KMS-11 (cell line): ENCODE data around the gene SCAMP1.

ENCODE experiments used
- H2AFZ ChIP-seq: fragments of 200-600 bp; sonication (generic); 2 replicates; pipeline ENCODE4 v1.6.1; 2016; ENCODE audit warnings: antibody characterized with exemption, mixed run types, low read depth
- H3K27ac ChIP-seq: fragments of 200-600 bp; sonication (generic); 2 replicates; pipeline ENCODE4 v1.6.1; 2016; ENCODE audit warnings: mild to moderate bottlenecking, mixed run types
- H3K27me3 ChIP-seq: fragments of 200-600 bp; sonication (generic); 2 replicates; pipeline ENCODE4 v1.6.1; 2017; ENCODE audit warnings: mild to moderate bottlenecking, low read depth, mixed run types, moderate library complexity; ENCODE audit not compliant: insufficient read depth
- H3K36me3 ChIP-seq: fragments of 200-600 bp; sonication (generic); 2 replicates; pipeline ENCODE4 v1.6.1; 2017; ENCODE audit warnings: mild to moderate bottlenecking, mixed run types; ENCODE audit not compliant: insufficient read depth
- H3K4me1 ChIP-seq: fragments of 200-600 bp; sonication (generic); 2 replicates; pipeline ENCODE4 v1.6.1; 2016; ENCODE audit warnings: mild to moderate bottlenecking, low read depth, mixed run types; ENCODE audit not compliant: poor library complexity, severe bottlenecking
- H3K4me2 ChIP-seq: fragments of 200-600 bp; sonication (generic); 2 replicates; pipeline ENCODE4 v1.7.0; 2016; ENCODE audit warnings: mild to moderate bottlenecking, mixed run types
- H3K4me3 ChIP-seq: fragments of 200-600 bp; sonication (generic); IDR thresholded peaks from 2 replicates; pipeline ENCODE4 v1.6.1; 2017; ENCODE audit warnings: low read depth, low read length, mixed read lengths; ENCODE audit not compliant: insufficient read depth
- H3K79me2 ChIP-seq: fragments of 200-600 bp; sonication (generic); 2 replicates; pipeline ENCODE4 v1.6.1; 2016; ENCODE audit warnings: low read depth, mixed run types; ENCODE audit not compliant: insufficient read depth
- H3K9ac ChIP-seq: fragments of 200-600 bp; sonication (generic); 2 replicates; pipeline ENCODE4 v1.6.1; 2016; ENCODE audit warnings: mild to moderate bottlenecking, mixed run types
- H4K20me1 ChIP-seq: fragments of 200-600 bp; sonication (generic); 2 replicates; pipeline ENCODE4 v1.6.1; 2016; ENCODE audit warnings: mild to moderate bottlenecking, mixed run types; ENCODE audit not compliant: insufficient read depth
- TF ChIP-seq, protein P1 (sequence below): fragments of 200-600 bp; sonication (generic); conservative IDR thresholded peaks from 2 replicates; pipeline ENCODE4 v1.6.1; 2017; ENCODE audit warnings: low read depth, mild to moderate bottlenecking, antibody characterized with exemption, low read length, moderate library complexity, mixed read lengths

The SCAMP1 gene

DNA sequence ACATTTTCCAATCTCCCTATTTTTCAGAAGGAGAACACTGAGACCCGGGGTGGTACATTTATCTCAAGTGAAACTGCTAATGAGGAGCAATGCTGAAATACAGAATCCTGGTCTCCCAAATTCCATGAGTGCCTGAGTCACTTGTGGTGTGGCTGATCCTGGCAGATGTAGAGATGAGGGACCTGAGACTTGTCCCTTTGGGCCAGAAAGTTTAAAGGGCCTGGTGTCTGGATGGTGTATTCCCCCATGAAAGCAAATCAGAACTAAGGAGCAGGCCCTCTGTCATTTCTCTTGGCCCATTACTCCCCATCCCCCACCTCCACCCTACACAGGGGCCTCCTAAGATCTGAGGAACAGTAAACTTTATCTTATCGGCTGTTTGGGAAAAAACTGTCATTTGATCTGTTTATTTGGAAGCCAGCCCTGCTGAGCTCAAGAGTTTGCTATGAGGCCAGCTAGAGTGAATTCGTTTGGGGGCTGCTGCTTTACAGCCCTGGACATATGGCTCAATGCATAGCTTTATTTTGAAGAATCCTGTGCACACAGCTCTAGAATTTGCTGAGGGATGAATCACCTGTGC is 147.9 kb downstream of the SCAMP1 start:
- Histone ChIP-seq H4K20me1 (no peaks in the 10 kb centered on the region), H3K27me3 (no peaks in the 10 kb centered on the region), H3K4me1 (peaks cover 9% of the 10 kb centered on the region), H3K4me3 (no peak overlapping the region), H3K79me2 (no peaks in the 10 kb centered on the region), H3K9ac (no peak overlapping the region), H3K4me2 (no peak overlapping the region), H2AFZ (no peak overlapping the region), H3K36me3 (no peaks in the 10 kb centered on the region), H3K27ac (no peak overlapping the region)
- TF ChIP-seq, protein P1, sequence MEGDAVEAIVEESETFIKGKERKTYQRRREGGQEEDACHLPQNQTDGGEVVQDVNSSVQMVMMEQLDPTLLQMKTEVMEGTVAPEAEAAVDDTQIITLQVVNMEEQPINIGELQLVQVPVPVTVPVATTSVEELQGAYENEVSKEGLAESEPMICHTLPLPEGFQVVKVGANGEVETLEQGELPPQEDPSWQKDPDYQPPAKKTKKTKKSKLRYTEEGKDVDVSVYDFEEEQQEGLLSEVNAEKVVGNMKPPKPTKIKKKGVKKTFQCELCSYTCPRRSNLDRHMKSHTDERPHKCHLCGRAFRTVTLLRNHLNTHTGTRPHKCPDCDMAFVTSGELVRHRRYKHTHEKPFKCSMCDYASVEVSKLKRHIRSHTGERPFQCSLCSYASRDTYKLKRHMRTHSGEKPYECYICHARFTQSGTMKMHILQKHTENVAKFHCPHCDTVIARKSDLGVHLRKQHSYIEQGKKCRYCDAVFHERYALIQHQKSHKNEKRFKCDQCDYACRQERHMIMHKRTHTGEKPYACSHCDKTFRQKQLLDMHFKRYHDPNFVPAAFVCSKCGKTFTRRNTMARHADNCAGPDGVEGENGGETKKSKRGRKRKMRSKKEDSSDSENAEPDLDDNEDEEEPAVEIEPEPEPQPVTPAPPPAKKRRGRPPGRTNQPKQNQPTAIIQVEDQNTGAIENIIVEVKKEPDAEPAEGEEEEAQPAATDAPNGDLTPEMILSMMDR = no peak

DNA sequence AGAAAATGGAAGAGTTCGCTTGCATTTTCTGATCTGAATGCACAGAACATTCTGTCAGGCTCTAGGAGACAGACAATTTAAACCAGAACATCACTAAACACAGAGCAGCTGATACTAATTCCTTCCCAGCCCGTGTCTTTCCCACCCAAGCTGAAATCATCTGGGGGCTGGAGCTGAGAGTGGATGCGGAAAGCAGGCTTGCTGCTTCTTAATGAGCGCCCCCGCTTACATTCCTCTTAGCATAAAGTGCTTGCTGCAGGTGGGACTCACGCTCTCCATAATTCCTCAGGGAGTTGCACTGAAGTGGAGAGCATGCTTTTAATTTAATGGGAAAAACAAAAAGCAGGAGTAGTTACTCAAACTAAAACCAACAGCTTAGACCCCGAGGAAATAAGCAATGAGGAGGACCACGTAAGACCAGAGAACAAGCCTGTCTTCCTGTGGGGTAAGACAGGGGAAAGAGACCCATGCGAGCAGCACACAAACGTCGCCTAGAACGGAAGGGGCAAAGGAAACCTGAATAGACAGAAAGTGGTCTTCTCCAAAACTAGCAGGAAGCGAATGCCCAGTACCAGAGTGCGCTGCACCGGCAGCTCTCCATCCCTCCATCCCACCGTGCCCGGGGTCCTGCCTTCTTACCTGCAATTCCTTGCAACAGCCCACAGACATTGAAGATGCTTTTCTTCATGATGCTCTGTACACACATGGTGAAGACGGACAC is 148.9 kb downstream of the SCAMP1 start:
- H2AFZ ChIP-seq = no peak overlapping the region
- H3K4me2 ChIP-seq = no peak overlapping the region; the same call in 1 of the 2 replicates
- peaks cover 9% of the 10 kb centered on the region for H3K4me1 ChIP-seq
- no peak overlapping the region for H3K4me3 ChIP-seq
- no peaks in the 10 kb centered on the region for H3K79me2 ChIP-seq
- H3K9ac ChIP-seq = no peak overlapping the region
- no peaks in the 10 kb centered on the region for H3K27me3 ChIP-seq
- H3K36me3 ChIP-seq = no peaks in the 10 kb centered on the region
- H4K20me1 ChIP-seq = no peaks in the 10 kb centered on the region
- TF ChIP-seq, protein P1 = no peak
- no peak overlapping the region for H3K27ac ChIP-seq

DNA sequence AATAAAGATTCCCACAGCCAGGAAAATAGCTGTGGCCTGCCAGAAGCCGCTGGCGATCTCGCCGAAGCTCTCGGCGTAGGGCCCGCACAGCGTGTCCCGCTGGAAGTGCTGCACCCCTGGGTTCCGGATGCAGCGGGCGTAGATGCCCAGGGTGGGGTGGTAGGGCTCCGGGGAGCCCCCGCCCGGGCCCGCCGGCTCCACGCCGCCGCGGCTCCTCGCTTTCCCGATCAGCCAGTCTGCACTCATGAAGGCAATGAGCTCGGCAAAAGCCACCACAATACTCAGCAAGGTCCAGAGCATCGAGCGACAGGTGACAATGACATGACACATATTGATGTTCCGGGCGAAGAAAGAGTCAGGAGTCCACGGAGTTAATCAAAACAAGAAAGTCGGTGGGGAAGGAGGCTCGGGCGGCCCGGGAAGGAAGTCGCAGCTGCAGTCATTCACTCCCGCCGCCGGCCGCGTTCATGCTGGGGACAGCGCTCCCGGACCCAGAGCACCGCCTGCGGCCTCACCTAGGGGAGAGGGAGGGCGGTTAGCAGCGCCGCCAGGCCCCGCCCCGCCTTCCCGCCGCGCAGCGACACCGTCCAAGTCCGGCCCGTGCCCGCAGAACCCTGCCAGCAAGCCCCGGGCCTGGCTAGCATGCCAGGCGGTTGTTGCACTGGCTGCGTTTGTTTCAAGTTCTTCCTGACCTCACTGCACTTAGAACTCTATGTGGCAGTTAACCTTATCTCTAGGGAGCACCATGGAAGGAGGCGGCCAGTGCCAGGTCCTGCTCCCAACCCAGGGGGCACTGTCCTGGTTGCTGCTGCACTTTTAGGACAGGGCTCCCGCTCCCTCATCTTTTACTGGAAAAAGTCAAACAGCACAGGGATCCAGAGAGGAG is 149.7 kb downstream of the SCAMP1 start:
- Histone ChIP-seq H3K36me3 (no peaks in the 10 kb centered on the region), H2AFZ (peak overlapping the region; percentile 76; the same call in 1 of the 2 replicates), H3K4me3 (no peak overlapping the region), H3K27me3 (no peaks in the 10 kb centered on the region), H3K79me2 (no peaks in the 10 kb centered on the region), H3K4me1 (peaks cover 9% of the 10 kb centered on the region), H4K20me1 (no peaks in the 10 kb centered on the region), H3K27ac (no peak overlapping the region), H3K4me2 (peak overlapping the region; percentile 64), H3K9ac (peak overlapping the region; percentile 6; the same call in 1 of the 2 replicates)
- TF ChIP-seq, protein P1 = 0 out of 2 replicates have a peak, but pooled peaks have one; percentile 26

DNA sequence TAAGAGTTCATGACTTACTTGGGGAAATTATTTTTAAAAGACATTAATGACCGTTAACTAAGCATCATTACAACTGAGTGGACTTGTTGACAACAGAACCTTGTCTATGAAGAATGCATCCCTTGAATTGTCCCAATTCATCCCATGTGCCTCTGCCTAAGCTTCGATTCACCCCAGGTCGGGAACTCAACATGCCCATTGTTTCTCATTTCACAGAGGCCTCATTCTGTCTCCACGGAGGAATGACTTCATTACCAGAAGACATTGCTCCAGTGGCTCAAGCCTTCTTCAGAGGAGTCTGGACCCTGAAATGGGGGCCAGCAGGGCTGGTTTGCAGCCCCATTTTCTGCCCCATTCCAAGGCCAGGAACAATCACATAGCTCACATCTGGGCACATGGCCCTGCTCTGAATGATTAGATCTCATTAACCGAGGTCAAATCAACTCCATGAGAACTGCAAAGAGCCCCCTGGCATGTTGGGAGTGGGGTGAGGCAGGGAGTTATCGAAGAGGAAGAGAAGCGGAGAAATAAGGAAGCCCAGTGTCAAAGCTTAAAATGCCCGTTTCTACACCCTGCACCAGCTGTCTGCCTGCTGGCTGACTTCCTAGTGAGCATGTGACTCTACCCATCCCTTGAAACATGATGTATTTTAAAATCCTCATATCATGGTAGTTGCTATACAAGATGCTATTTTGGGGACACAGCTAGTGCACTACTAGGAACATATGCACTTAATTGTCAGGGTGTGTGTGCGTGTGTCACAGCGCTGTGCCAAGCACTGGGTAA is 150.9 kb downstream of the SCAMP1 start:
- TF ChIP-seq, protein P1 = no peak
- Histone ChIP-seq H2AFZ (no peak overlapping the region), H3K79me2 (no peaks in the 10 kb centered on the region)

More for the DNA sequence above, 150.9 kb downstream of the SCAMP1 start:
- Histone ChIP-seq H3K9ac (no peak overlapping the region), H3K4me3 (no peak overlapping the region), H4K20me1 (no peaks in the 10 kb centered on the region), H3K27ac (no peak overlapping the region), H3K36me3 (no peaks in the 10 kb centered on the region), H3K4me1 (peaks cover 9% of the 10 kb centered on the region), H3K4me2 (no peak overlapping the region), H3K27me3 (no peaks in the 10 kb centered on the region)
